Uterus (tissue), 4 donors: Measurements from ENCODE around the gene XAF1. TPM values are rescaled to one million over a fixed set of nuclear protein-coding genes. Genes with fewer than 3 reads are reported as not detected.
"Not testable (repeated sequence)": the region's sequence is repeated elsewhere in the genome, so short reads cannot be mapped to it uniquely, and the experiment has no call there.

ENCODE experiments used
- DNase-seq, 2 donors: peaks; one replicate each; pipeline ENCODE4 v3.0.0-alpha.2; 2019 to 2020
- H3K27ac ChIP-seq, 2 donors: fragments of 200-600 bp; sonication (generic); 1 replicate in 1 of 2; 2 replicates in 1 of 2; pipeline ENCODE4 v1.5.1; 2016 to 2018
- H3K27me3 ChIP-seq, 2 donors: fragments of 200-600 bp; sonication (generic); one replicate each; pipeline ENCODE4 v1.5.1; 2018 to 2019; ENCODE audit warnings: control low read depth in 1 of 2
- H3K36me3 ChIP-seq, 2 donors: fragments of 200-600 bp; sonication (generic); one replicate each; pipeline ENCODE4 v1.5.1; 2019; ENCODE audit warnings: control low read depth in 1 of 2
- H3K4me1 ChIP-seq, 2 donors: fragments of 200-600 bp; sonication (generic); one replicate each; pipeline ENCODE4 v1.5.1; 2018 to 2019; ENCODE audit warnings: control low read depth in 1 of 2
- H3K4me3 ChIP-seq, 2 donors: fragments of 200-600 bp; sonication (generic); 1 replicate in 1 of 2; 2 replicates in 1 of 2; pipeline ENCODE4 v1.5.1; 2018 to 2019; ENCODE audit warnings: mild to moderate bottlenecking in 1 of 2
- H3K9me3 ChIP-seq, 2 donors: fragments of 200-600 bp; sonication (generic); one replicate each; pipeline ENCODE4 v1.5.1; 2019; ENCODE audit warnings: control low read depth in 1 of 2
- CTCF ChIP-seq, 4 experiments: fragments of 200-600 bp in 2 of 4; fragments of 450-650 bp in 2 of 4; sonication (generic) in 2 of 4; IDR thresholded peaks; one replicate each; pipeline ENCODE4 v1.5.1; 2016 to 2019; ENCODE audit warnings: antibody characterized with exemption in 4 of 4, mild to moderate bottlenecking in 2 of 4, moderate library complexity in 1 of 4
- POLR2A ChIP-seq, 2 donors: fragments of 450-650 bp; IDR thresholded peaks; one replicate each; pipeline ENCODE4 v1.6.1; 2016; ENCODE audit warnings: antibody characterized with exemption in 2 of 2, mild to moderate bottlenecking in 1 of 2, moderate library complexity in 1 of 2
- intact Hi-C: fragments of 100-400 bp; cut with DNase I; formaldehyde crosslinking; loops from one replicate; pipeline ENCODE4 v1.15.1; 2023; ENCODE audit warnings: low total_unique reads
- total RNA-seq, 4 donors: library from RNA; depleted of rRNA in 3 of 4; stranded (reverse); fragments of >200 nt in 3 of 4; gene quantifications; one replicate each; pipeline versions ENCODE4 v1.1.0 to v1.2.4, GENCODE V29; 2014 to 2023
- donor health status: DM: yes; HTN: yes; CAD: no.

XAF1 gene
- total RNA-seq, 4 donors from 2014 or later: 16.5 to 139 (median 63.9) TPM

GRCh38 chr17:6729531-6729930, 26.3 kb upstream of the XAF1 start:
- Histone ChIP-seq H3K36me3 (no peaks in the 10 kb centered on the region), H3K27me3 (no peaks in the 10 kb centered on the region), H3K4me1 (no peaks in the 10 kb centered on the region), H3K9me3 (no peaks in the 10 kb centered on the region), H3K4me3 (no peak overlapping the region), H3K27ac (no peak overlapping the region)
- intact Hi-C loops: no loop called here
- TF ChIP-seq CTCF (IDR thresholded peaks at IDR 0.05) (no peak), POLR2A (IDR thresholded peaks at IDR 0.05) (no peak)
- no peak for DNase-seq

- H3K36me3 ChIP-seq, H3K27ac ChIP-seq, H3K9me3 ChIP-seq, DNase-seq, H3K4me3 ChIP-seq, H3K27me3 ChIP-seq, intact Hi-C loops, H3K4me1 ChIP-seq: not testable (repeated sequence)
Measured at GRCh38 chr17:6746665-6747064, 9.2 kb upstream of the XAF1 start.

- no peak for DNase-seq
- Histone ChIP-seq H3K27ac (no peak overlapping the region), H3K4me1 (peaks cover 0 to 9% of the 10 kb centered on the region in 2 donors), H3K27me3 (no peaks in the 10 kb centered on the region), H3K36me3 (no peaks in the 10 kb centered on the region), H3K4me3 (no peak overlapping the region), H3K9me3 (no peaks in the 10 kb centered on the region)
- intact Hi-C loops: no loop called here
- no peak for TF ChIP-seq CTCF (IDR thresholded peaks at IDR 0.05)
- no peak for TF ChIP-seq POLR2A (IDR thresholded peaks at IDR 0.05)
Measured at GRCh38 chr17:6748617-6749016, 7.2 kb upstream of the XAF1 start.

GRCh38 chr17:6749519-6749918, 6.3 kb upstream of the XAF1 start:
- Histone ChIP-seq H3K4me1 (peaks cover 0 to 9% of the 10 kb centered on the region in 2 donors), H3K27me3 (no peaks in the 10 kb centered on the region), H3K9me3 (no peaks in the 10 kb centered on the region), H3K27ac (no peak overlapping the region), H3K36me3 (no peaks in the 10 kb centered on the region), H3K4me3 (no peak overlapping the region)
- intact Hi-C loops: no loop called here
- no peak for TF ChIP-seq CTCF (IDR thresholded peaks at IDR 0.05)
- TF ChIP-seq POLR2A (IDR thresholded peaks at IDR 0.05): no peak
- DNase-seq: no peak

GRCh38 chr17:6752068-6752909, 3.6 kb upstream of the XAF1 start:
- no peaks in the 10 kb centered on the region for H3K27me3 ChIP-seq
- no peaks in the 10 kb centered on the region for H3K36me3 ChIP-seq
- peak overlapping the region; percentile 65 to 71 for H3K27ac ChIP-seq
- DNase-seq: peak; percentile 47 to 73
- no peak overlapping the region for H3K4me3 ChIP-seq
- peaks cover 0 to 9% of the 10 kb centered on the region in 2 donors for H3K4me1 ChIP-seq
- no peak for TF ChIP-seq POLR2A (IDR thresholded peaks at IDR 0.05)
- no peak for TF ChIP-seq CTCF (IDR thresholded peaks at IDR 0.05)
- intact Hi-C loops: no loop called here
- H3K9me3 ChIP-seq: no peaks in the 10 kb centered on the region
